MM.1S (cell line): ENCODE results near the gene CHPF.

Experiments
- CTCF ChIP-seq: fragments of 300-600 bp; sonication (generic); IDR thresholded peaks from 2 replicates; pipeline ENCODE4 v1.5.1; 2016; ENCODE audit warnings: antibody characterized with exemption, low read length, mixed read lengths
- EZH2 ChIP-seq: fragments of 300-600 bp; sonication (generic); optimal IDR thresholded peaks from 2 replicates; pipeline ENCODE3; 2017; ENCODE audit warnings: low read depth, mild to moderate bottlenecking, antibody characterized with exemption, low read length, mixed read lengths
- EZH2phosphoT487 ChIP-seq: fragments of 300-600 bp; sonication (generic); IDR thresholded peaks from 2 replicates; pipeline ENCODE4 v1.6.1; 2018; ENCODE audit warnings: antibody characterized with exemption, low read length

- no peak for TF ChIP-seq CTCF
- no peak for TF ChIP-seq EZH2
- TF ChIP-seq EZH2phosphoT487, result no peak
Observed at GRCh38 chr2:219538956-219539788, 4.4 kb downstream of the CHPF start.
